ENCODE data around the gene HIVEP3. TPM values are rescaled to one million over a fixed set of nuclear protein-coding genes. Genes with fewer than 3 reads are reported as not detected.
A peak's percentile ranks its signal among the peaks of the same experiment; 100 is the strongest.

HIVEP3 gene
- total and polyA plus RNA-seq, 2 of the 13 experiments (the other 11 are each of a cell fraction or from before 2014, with no cell fraction given) = 0.05 TPM; not detected in 1

- no peak for FAIRE-seq
- BruUV-seq (replicated peaks) = no TSS peak
- Histone ChIP-seq H3K9ac (ENCODE audit: insufficient read depth, low read depth, low read length) (no peak overlapping the region), H3K36me3 (replicated peaks in 1 of 2; ENCODE audit: control insufficient read depth in 1 of 2, insufficient read depth in 2 of 2, low read length in 2 of 2) (no peaks in the 10 kb centered on the region), H3K4me3 (replicated peaks in 1 of 3; ENCODE audit: insufficient read depth in 1 of 3, low read depth in 2 of 3, low read length in 3 of 3) (no peak overlapping the region), H3K4me2 (ENCODE audit: low read depth, low read length) (no peak overlapping the region), H3K9me3 (ENCODE audit: low read length) (no peaks in the 10 kb centered on the region), H3K27ac (ENCODE audit: extremely low read length, insufficient read depth, low read length) (no peak overlapping the region), H3K79me2 (ENCODE audit: insufficient read depth, low read length) (no peaks in the 10 kb centered on the region), H4K20me1 (ENCODE audit: insufficient read depth, low read length) (no peaks in the 10 kb centered on the region), H3K4me1 (ENCODE audit: insufficient read depth, low read length) (no peaks in the 10 kb centered on the region), H2AFZ (ENCODE audit: low read length) (no peak overlapping the region), H3K27me3 (ENCODE audit: control insufficient read depth in 1 of 2, insufficient read depth in 2 of 2, low read length in 2 of 2) (peaks cover 3 to 9% of the 10 kb centered on the region in 2 experiments; a peak in 3 of 5 replicates)
- intact Hi-C loops (cut with micrococcal nuclease; ENCODE audit: unreplicated experiment) = no loop called here
- POLR2A ChIA-PET = no interaction called here
- WGBS (ENCODE audit: low lambda C conversion rate) = 27% methylated on average over 20 of the region's 24 CpGs
- ATAC-seq = peak; percentile 76
- TF ChIP-seq ZNF720 (CRISPR knock-in tag; IDR thresholded peaks at IDR 0.05) = no peak
- TF ChIP-seq ZNF704 (CRISPR knock-in tag; IDR thresholded peaks at IDR 0.05; ENCODE audit: borderline replicate concordance) = no peak
- no peak for TF ChIP-seq IKZF5 (CRISPR knock-in tag; IDR thresholded peaks at IDR 0.05)
- TF ChIP-seq CHD2 (IDR thresholded peaks at IDR 0.05; ENCODE audit: low read depth, low read length) = no peak
- TF ChIP-seq CREB1 (IDR thresholded peaks at IDR 0.05) = no peak
- no peak for TF ChIP-seq CREB1 (CRISPR knock-in tag; IDR thresholded peaks at IDR 0.05)
- TF ChIP-seq ZNF235 (CRISPR knock-in tag; IDR thresholded peaks at IDR 0.05; ENCODE audit: borderline replicate concordance) = no peak
- CTCF ChIA-PET (ENCODE audit: low intra/inter-chr PET ratio, low total read pairs) = no interaction called here
- in situ Hi-C loops (cut with HindIII; ENCODE audit: extremely low pct_ligation_motif_present, low pct_unique_long_range_greater_than_20kb) = no loop called here
- DNase-seq (ENCODE audit: low spot score) = peak; percentile 6
These were observed 191.6 kb downstream of the HIVEP3 start for GRCh38 chr1:41726899-41727748.

Data from HepG2 (cell line).